A673 (cell line): Measurements from ENCODE around the gene GRIK4. TPM values are rescaled to one million over a fixed set of nuclear protein-coding genes. Genes with fewer than 3 reads are reported as not detected.
"Not testable (repeated sequence)": the region's sequence is repeated elsewhere in the genome, so short reads cannot be mapped to it uniquely, and the experiment has no call there.

ENCODE experiments used
- BruUV-seq: library from RNA; stranded (reverse); fragments of 400-500 nt; replicated peaks from 2 replicates; lab custom pipeline; 2021; lab: Mats Ljungman, UMichigan
- CTCF ChIA-PET: fragments of 300-600 bp; sonication (Branson Sonifier 250); formaldehyde crosslinking; loops from one replicate; lab custom pipeline; 2022; ENCODE audit warnings: antibody characterized with exemption; lab: Charles Lee
- POLR2A ChIA-PET: fragments of 300-600 bp; sonication (Branson Sonifier 250); formaldehyde crosslinking; loops from one replicate; lab custom pipeline; 2022; ENCODE audit warnings: antibody characterized with exemption; ENCODE audit not compliant: low non-redundant PET; lab: Charles Lee
- DNase-seq: peaks from one replicate; pipeline ENCODE4 v3.0.0-alpha.2; 2015; ENCODE audit warnings: low spot score
- H3K27ac ChIP-seq: fragments of 200-600 bp; sonication (generic); 2 replicates; pipeline ENCODE4 v1.5.1; 2016; ENCODE audit warnings: mixed run types, low read depth, mild to moderate bottlenecking, mixed read lengths, antibody characterized with exemption, low read length; ENCODE audit not compliant: poor library complexity, severe bottlenecking
- H3K27me3 ChIP-seq: fragments of 200-600 bp; sonication (generic); replicated peaks from 2 replicates; pipeline ENCODE4 v1.6.1; 2017; ENCODE audit warnings: mixed run types, low read depth, mild to moderate bottlenecking, mixed read lengths, antibody characterized with exemption, low read length; ENCODE audit not compliant: insufficient read depth, poor library complexity
- H3K36me3 ChIP-seq: fragments of 200-600 bp; sonication (generic); 2 replicates; pipeline ENCODE4 v1.6.1; 2016; ENCODE audit warnings: mixed run types, mild to moderate bottlenecking, mixed read lengths, antibody characterized with exemption, low read length; ENCODE audit not compliant: insufficient read depth, poor library complexity, severe bottlenecking
- H3K4me1 ChIP-seq: fragments of 200-600 bp; sonication (generic); 2 replicates; pipeline ENCODE4 v1.6.1; 2017; ENCODE audit warnings: mixed run types, mild to moderate bottlenecking, mixed read lengths, antibody characterized with exemption, low read length; ENCODE audit not compliant: insufficient read depth, poor library complexity, severe bottlenecking
- H3K4me3 ChIP-seq: fragments of 200-600 bp; sonication (generic); 2 replicates; pipeline ENCODE4 v1.5.1; 2016; ENCODE audit warnings: low read depth, mixed run types, mild to moderate bottlenecking, mixed read lengths, low read length; ENCODE audit not compliant: poor library complexity, severe bottlenecking
- H3K9me3 ChIP-seq: fragments of 200-600 bp; sonication (generic); 2 replicates; pipeline ENCODE4 v1.6.1; 2016; ENCODE audit warnings: mixed run types, low read depth, mild to moderate bottlenecking, mixed read lengths, antibody characterized with exemption, low read length; ENCODE audit not compliant: poor library complexity, severe bottlenecking
- CTCF ChIP-seq: fragments of 300-800, 200-600 bp; sonication (generic); conservative IDR thresholded peaks from 2 replicates; pipeline ENCODE4 v1.5.1; 2017; ENCODE audit warnings: low read depth, mild to moderate bottlenecking, antibody characterized with exemption, low read length, moderate library complexity, mixed read lengths
- EZH2 ChIP-seq: fragments of 200-600 bp; sonication (generic); IDR thresholded peaks from 2 replicates; pipeline ENCODE4 v1.6.1; 2017; ENCODE audit warnings: borderline replicate concordance, low read depth, mild to moderate bottlenecking, mixed read lengths, antibody characterized with exemption, low read length; ENCODE audit not compliant: poor library complexity, severe bottlenecking
- intact Hi-C: fragments of 100-400 bp; cut with micrococcal nuclease; formaldehyde crosslinking; loops from one replicate; pipeline ENCODE4 v1.10.0; 2022; ENCODE audit not compliant: unreplicated experiment
- total RNA-seq: library from RNA; stranded (reverse); gene quantifications from 2 replicates; pipeline ENCODE4 v1.2.3, GENCODE V29; 2021

Gene GRIK4
- total RNA-seq, 1 experiment from 2014 or later: not detected

DNA sequence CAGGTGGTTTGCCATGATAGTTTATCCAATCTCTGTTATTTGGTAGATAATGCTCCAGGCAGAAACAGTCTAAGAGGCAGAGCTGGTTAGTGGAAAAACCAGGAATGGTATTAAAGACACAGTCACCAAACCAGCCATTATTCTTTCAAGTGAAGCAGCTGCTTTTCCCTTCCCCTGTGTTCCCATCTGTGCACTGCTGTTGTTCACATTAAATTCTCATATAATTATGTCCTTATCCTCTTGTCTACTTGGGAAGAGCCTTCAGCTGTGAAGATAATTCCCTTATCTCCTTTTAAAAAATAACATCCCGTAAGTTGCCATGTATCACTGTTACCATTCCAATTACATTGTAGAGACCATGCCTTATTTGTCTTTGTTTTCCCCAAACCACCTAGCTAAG is 507.2 kb downstream of the GRIK4 start:
- no TSS peak for BruUV-seq
- no peak for DNase-seq
- CTCF ChIA-PET: no interaction called here
- POLR2A ChIA-PET: no interaction called here
- TF ChIP-seq CTCF (no peak), EZH2 (no peak)
- H3K4me3 ChIP-seq: no peak overlapping the region
- no peaks in the 10 kb centered on the region for H3K9me3 ChIP-seq
- H3K36me3 ChIP-seq: no peaks in the 10 kb centered on the region
- H3K27ac ChIP-seq: no peak overlapping the region
- H3K4me1 ChIP-seq: peaks cover 4% of the 10 kb centered on the region
- intact Hi-C loops: no loop called here
- H3K27me3 ChIP-seq: peaks cover 29% of the 10 kb centered on the region

DNA sequence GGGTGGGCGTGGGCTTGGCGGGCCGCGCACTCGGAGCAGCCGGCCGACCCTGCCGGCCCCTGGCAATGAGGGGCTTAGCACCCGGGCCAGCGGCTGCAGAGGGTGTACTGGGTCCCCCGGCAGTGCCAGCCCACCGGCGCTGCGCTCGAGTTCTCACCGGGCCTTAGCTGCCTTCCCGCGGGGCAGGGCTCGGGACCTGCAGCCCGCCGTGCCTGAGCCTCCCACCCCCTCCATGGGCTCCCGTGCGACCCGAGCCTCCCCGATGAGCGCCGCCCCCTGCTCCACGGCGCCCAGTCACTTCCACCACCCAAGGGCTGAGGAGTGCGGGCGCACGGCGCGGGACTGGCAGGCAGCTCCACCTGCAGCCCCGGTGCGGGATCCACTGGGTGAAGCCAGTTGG is 510.2 kb downstream of the GRIK4 start:
- H3K36me3 ChIP-seq, H3K27ac ChIP-seq, H3K4me3 ChIP-seq, CTCF ChIA-PET, POLR2A ChIA-PET, BruUV-seq, H3K9me3 ChIP-seq, DNase-seq, intact Hi-C loops: not testable (repeated sequence)
- H3K4me1 ChIP-seq: peaks cover 14% of the 10 kb centered on the region
- peaks cover 25% of the 10 kb centered on the region for H3K27me3 ChIP-seq

- TF ChIP-seq CTCF (no peak), EZH2 (no peak)
- Histone ChIP-seq H3K4me1 (peaks cover 14% of the 10 kb centered on the region), H3K27me3 (peaks cover 9% of the 10 kb centered on the region), H3K9me3 (no peaks in the 10 kb centered on the region), H3K27ac (peak within 1 kb of the TSS; percentile 77), H3K36me3 (no peaks in the 10 kb centered on the region), H3K4me3 (peak within 1 kb of the TSS; percentile 80)
- no TSS peak for BruUV-seq
- ChIA-PET CTCF (interaction anchor here (1.3 kb wide), 1 partner anchor 171 kb away, joined by 3 read pairs; no protein-coding TSS in a partner anchor), POLR2A (no interaction called here)
- intact Hi-C loops: no loop called here
- DNase-seq: peak; percentile 95
These were observed 512.6 kb downstream of the GRIK4 start, which contains the start of gene TBCEL for GRCh38 chr11:121023848-121024751. Gene TBCEL (plus strand): TSS chr11:121024102. CDS start chr11:121045691, 21,589 bp downstream.
